ENCODE data around the gene ATAD3B.

DNA sequence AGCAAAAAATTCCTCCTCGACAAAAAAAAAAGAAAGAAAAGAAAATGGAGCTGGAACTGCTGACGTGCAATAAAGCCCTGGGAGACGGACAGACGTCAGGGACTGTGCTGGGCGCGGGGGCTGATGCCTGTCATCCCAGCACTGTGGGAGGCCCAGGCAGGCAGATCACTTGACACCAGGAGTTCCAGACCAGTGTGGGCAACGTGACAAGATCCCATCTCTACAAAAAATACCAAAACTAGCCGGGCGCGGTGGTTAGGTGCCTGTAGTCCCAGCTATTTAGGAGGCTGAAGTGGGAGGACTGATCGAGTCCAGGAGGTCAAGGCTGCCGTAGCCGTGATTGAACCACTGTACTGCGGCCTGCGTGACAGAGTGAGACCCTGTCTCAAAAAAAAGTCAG lies 46.9 kb upstream of the ATAD3B start:
- TF ChIP-seq, protein P1, sequence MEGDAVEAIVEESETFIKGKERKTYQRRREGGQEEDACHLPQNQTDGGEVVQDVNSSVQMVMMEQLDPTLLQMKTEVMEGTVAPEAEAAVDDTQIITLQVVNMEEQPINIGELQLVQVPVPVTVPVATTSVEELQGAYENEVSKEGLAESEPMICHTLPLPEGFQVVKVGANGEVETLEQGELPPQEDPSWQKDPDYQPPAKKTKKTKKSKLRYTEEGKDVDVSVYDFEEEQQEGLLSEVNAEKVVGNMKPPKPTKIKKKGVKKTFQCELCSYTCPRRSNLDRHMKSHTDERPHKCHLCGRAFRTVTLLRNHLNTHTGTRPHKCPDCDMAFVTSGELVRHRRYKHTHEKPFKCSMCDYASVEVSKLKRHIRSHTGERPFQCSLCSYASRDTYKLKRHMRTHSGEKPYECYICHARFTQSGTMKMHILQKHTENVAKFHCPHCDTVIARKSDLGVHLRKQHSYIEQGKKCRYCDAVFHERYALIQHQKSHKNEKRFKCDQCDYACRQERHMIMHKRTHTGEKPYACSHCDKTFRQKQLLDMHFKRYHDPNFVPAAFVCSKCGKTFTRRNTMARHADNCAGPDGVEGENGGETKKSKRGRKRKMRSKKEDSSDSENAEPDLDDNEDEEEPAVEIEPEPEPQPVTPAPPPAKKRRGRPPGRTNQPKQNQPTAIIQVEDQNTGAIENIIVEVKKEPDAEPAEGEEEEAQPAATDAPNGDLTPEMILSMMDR (IDR thresholded peaks at IDR 0.05): no peak
- TF ChIP-seq POLR2A (IDR thresholded peaks at IDR 0.05): no peak
